Fibroblast of lung (primary cell): Measurements from ENCODE around the gene ANKMY1. TPM values are rescaled to one million over a fixed set of nuclear protein-coding genes. Genes with fewer than 3 reads are reported as not detected.

Experiments used
- DNase-seq, 2 donors: peaks; one replicate each; pipeline versions ENCODE4 v3.0.0 to v3.0.0-alpha.2; 2010; ENCODE audit warnings: low read depth in 2 of 2
- H2AFZ ChIP-seq: 2 replicates; pipeline ENCODE4 v1.5.1; 2012; ENCODE audit warnings: low read length, control low read depth, inconsistent platforms
- H3K27ac ChIP-seq: 2 replicates; pipeline ENCODE4 v1.5.1; 2011; ENCODE audit warnings: low read length, control low read depth; ENCODE audit not compliant: insufficient read depth
- H3K27me3 ChIP-seq: 2 replicates; pipeline ENCODE4 v1.5.1; 2011; ENCODE audit warnings: mild to moderate bottlenecking, low read length; ENCODE audit not compliant: control insufficient read depth, insufficient read depth
- H3K36me3 ChIP-seq: 2 replicates; pipeline ENCODE4 v1.5.1; 2011; ENCODE audit warnings: low read length; ENCODE audit not compliant: control insufficient read depth, insufficient read depth
- H3K4me1 ChIP-seq: 2 replicates; pipeline ENCODE4 v1.5.1; 2011; ENCODE audit warnings: low read length; ENCODE audit not compliant: control insufficient read depth, insufficient read depth; ENCODE audit errors: extremely low read depth
- H3K4me2 ChIP-seq: 2 replicates; pipeline ENCODE4 v1.5.1; 2011; ENCODE audit warnings: low read length, control low read depth; ENCODE audit not compliant: insufficient read depth; ENCODE audit errors: extremely low read depth
- H3K4me3 ChIP-seq, 4 experiments: fragments of 200-600 bp in 1 of 4; sonication (generic) in 1 of 4; replicated peaks in 1 of 4; 2 replicates each; pipeline ENCODE4 v1.5.1; 2011 to 2016; ENCODE audit warnings: low read length in 4 of 4, low read depth in 3 of 4, mild to moderate bottlenecking in 3 of 4, control low read depth in 2 of 4, inconsistent platforms in 1 of 4, mixed read lengths in 1 of 4; ENCODE audit not compliant: insufficient read depth in 1 of 4; ENCODE audit errors: control extremely low read depth in 1 of 4
- H3K79me2 ChIP-seq: 2 replicates; pipeline ENCODE4 v1.5.1; 2012; ENCODE audit warnings: mild to moderate bottlenecking, low read length, inconsistent platforms; ENCODE audit not compliant: control insufficient read depth, insufficient read depth
- H3K9ac ChIP-seq: 2 replicates; pipeline ENCODE4 v1.5.1; 2011; ENCODE audit warnings: mild to moderate bottlenecking, low read length, control low read depth; ENCODE audit not compliant: insufficient read depth
- H3K9me3 ChIP-seq: 2 replicates; pipeline ENCODE4 v1.5.1; 2012; ENCODE audit warnings: low read depth, low read length; ENCODE audit not compliant: control insufficient read depth, insufficient read depth
- H4K20me1 ChIP-seq: 2 replicates; pipeline ENCODE4 v1.5.1; 2011; ENCODE audit warnings: low read length; ENCODE audit not compliant: control insufficient read depth, insufficient read depth; ENCODE audit errors: extremely low read depth
- EZH2 ChIP-seq: IDR thresholded peaks from 2 replicates; pipeline ENCODE4 v1.5.1; 2012; ENCODE audit warnings: low read length, control low read depth, mild to moderate bottlenecking; ENCODE audit errors: missing control alignments
- polyA plus RNA-seq, 2 donors: library from polyadenylated mRNA; depleted of rRNA in 1 of 2; stranded (reverse) in 1 of 2; unstranded in 1 of 2; fragments of >200 nt; gene quantifications; 2 replicates each; pipeline ENCODE4 v1.2.1, GENCODE V29; 2011 to 2012; ENCODE audit warnings: missing spikeins in 1 of 2
- total RNA-seq: library from RNA; depleted of rRNA; stranded (reverse); fragments of >200 nt; gene quantifications from 2 replicates; pipeline ENCODE4 v1.2.1, GENCODE V29; 2014
- TF ChIP-seq, protein P1 (sequence below), 2 donors: IDR thresholded peaks in 1 of 2; conservative IDR thresholded peaks in 1 of 2; 1 replicate in 1 of 2; 2 replicates in 1 of 2; pipeline ENCODE4 v1.5.1; 2011 to 2012; ENCODE audit warnings: low read length in 2 of 2, control low read depth in 1 of 2, inconsistent platforms in 1 of 2, low read depth in 1 of 2, mild to moderate bottlenecking in 1 of 2

ANKMY1 gene
- total and polyA plus RNA-seq, 2 donors (not counting 1 experiment from before 2014, with no cell fraction given), result 2.8 to 7.4 TPM

- H2AFZ ChIP-seq, result no peak overlapping the region
- H4K20me1 ChIP-seq, result no peaks in the 10 kb centered on the region
- no peak for DNase-seq
- no peaks in the 10 kb centered on the region for H3K36me3 ChIP-seq
- TF ChIP-seq, protein P1, sequence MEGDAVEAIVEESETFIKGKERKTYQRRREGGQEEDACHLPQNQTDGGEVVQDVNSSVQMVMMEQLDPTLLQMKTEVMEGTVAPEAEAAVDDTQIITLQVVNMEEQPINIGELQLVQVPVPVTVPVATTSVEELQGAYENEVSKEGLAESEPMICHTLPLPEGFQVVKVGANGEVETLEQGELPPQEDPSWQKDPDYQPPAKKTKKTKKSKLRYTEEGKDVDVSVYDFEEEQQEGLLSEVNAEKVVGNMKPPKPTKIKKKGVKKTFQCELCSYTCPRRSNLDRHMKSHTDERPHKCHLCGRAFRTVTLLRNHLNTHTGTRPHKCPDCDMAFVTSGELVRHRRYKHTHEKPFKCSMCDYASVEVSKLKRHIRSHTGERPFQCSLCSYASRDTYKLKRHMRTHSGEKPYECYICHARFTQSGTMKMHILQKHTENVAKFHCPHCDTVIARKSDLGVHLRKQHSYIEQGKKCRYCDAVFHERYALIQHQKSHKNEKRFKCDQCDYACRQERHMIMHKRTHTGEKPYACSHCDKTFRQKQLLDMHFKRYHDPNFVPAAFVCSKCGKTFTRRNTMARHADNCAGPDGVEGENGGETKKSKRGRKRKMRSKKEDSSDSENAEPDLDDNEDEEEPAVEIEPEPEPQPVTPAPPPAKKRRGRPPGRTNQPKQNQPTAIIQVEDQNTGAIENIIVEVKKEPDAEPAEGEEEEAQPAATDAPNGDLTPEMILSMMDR (conservative IDR thresholded peaks at IDR 0.05 in 1 of 2, IDR thresholded peaks at IDR 0.05 in 1 of 2; ENCODE audit: low read depth in 1 of 2, low read length in 2 of 2), result no peak
- no peak for TF ChIP-seq EZH2
- H3K4me3 ChIP-seq, result no peak overlapping the region
- H3K79me2 ChIP-seq, result no peaks in the 10 kb centered on the region
- H3K4me2 ChIP-seq, result no peak overlapping the region
- no peak overlapping the region for H3K27ac ChIP-seq
- H3K4me1 ChIP-seq, result no peaks in the 10 kb centered on the region
- no peak overlapping the region for H3K9ac ChIP-seq
- H3K27me3 ChIP-seq, result no peaks in the 10 kb centered on the region
- no peaks in the 10 kb centered on the region for H3K9me3 ChIP-seq
Observed at GRCh38 chr2:240507060-240507777, 50.6 kb downstream of the ANKMY1 start.

GRCh38 chr2:240506406-240507059, 51.3 kb downstream of the ANKMY1 start:
- TF ChIP-seq, protein P1 (conservative IDR thresholded peaks at IDR 0.05 in 1 of 2, IDR thresholded peaks at IDR 0.05 in 1 of 2; ENCODE audit: low read depth in 1 of 2, low read length in 2 of 2), result no peak
- TF ChIP-seq EZH2, result no peak
- no peak overlapping the region for H3K9ac ChIP-seq
- H3K4me2 ChIP-seq, result no peak overlapping the region
- no peaks in the 10 kb centered on the region for H3K36me3 ChIP-seq
- H3K9me3 ChIP-seq, result no peaks in the 10 kb centered on the region
- no peaks in the 10 kb centered on the region for H3K27me3 ChIP-seq
- no peak overlapping the region for H3K27ac ChIP-seq
- H2AFZ ChIP-seq, result no peak overlapping the region
- H4K20me1 ChIP-seq, result no peaks in the 10 kb centered on the region
- no peaks in the 10 kb centered on the region for H3K4me1 ChIP-seq
- no peak overlapping the region for H3K4me3 ChIP-seq
- DNase-seq, result no peak
- H3K79me2 ChIP-seq, result no peaks in the 10 kb centered on the region

DNA sequence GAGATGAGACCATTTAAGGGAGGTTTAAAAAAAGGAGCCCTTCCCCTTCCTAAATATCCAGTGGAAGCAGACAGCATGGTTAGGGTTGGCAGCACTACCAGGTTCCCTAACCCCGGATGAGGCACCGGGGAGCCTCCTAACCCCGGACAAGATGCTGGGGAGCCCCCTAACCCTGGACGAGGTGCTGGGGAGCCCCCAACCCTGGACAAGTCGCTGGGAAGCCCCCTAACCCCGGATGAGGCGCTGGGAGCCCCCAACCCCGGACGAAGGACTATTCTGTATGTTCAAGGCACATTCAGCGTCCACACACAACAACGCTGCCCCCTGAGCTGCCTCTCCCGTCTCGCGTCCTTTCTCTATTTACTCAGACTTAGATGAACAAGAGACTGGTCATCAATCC, 51.9 kb downstream of the ANKMY1 start:
- no peak overlapping the region for H3K4me2 ChIP-seq
- H3K27me3 ChIP-seq, result no peaks in the 10 kb centered on the region
- no peak overlapping the region for H3K27ac ChIP-seq
- H4K20me1 ChIP-seq, result no peaks in the 10 kb centered on the region
- no peak overlapping the region for H3K9ac ChIP-seq
- DNase-seq, result no peak
- TF ChIP-seq, protein P1 (conservative IDR thresholded peaks at IDR 0.05 in 1 of 2, IDR thresholded peaks at IDR 0.05 in 1 of 2; ENCODE audit: low read depth in 1 of 2, low read length in 2 of 2), result no peak
- no peak for TF ChIP-seq EZH2
- H3K9me3 ChIP-seq, result no peaks in the 10 kb centered on the region
- no peak overlapping the region for H2AFZ ChIP-seq
- no peak overlapping the region for H3K4me3 ChIP-seq
- H3K36me3 ChIP-seq, result no peaks in the 10 kb centered on the region
- H3K4me1 ChIP-seq, result no peaks in the 10 kb centered on the region
- no peaks in the 10 kb centered on the region for H3K79me2 ChIP-seq
